ENCODE results near the gene CFC1. TPM values are rescaled to one million over a fixed set of nuclear protein-coding genes. Genes with fewer than 3 reads are reported as not detected.
"Not testable (repeated sequence)": the region's sequence is repeated elsewhere in the genome, so short reads cannot be mapped to it uniquely, and the experiment has no call there.

The CFC1 gene
- total RNA-seq, 1 experiment from 2014 or later: not detected

- H3K36me3 ChIP-seq (ENCODE audit: control insufficient read depth, insufficient read depth, low read length); BruUV-seq (replicated peaks); CTCF ChIA-PET; intact Hi-C loops (cut with micrococcal nuclease; ENCODE audit: unreplicated experiment); ATAC-seq; H3K4me1 ChIP-seq (ENCODE audit: control insufficient read depth, insufficient read depth, low read length); H3K27ac ChIP-seq (ENCODE audit: low read length); H3K4me3 ChIP-seq (ENCODE audit: low read depth in 2 of 2, low read length in 2 of 2); H3K9me3 ChIP-seq (ENCODE audit: control insufficient read depth, insufficient read depth, low read depth, low read length); H3K27me3 ChIP-seq (ENCODE audit: control insufficient read depth, insufficient read depth, low read length); DNase-seq (ENCODE audit: low read depth, low spot score); POLR2A ChIA-PET; in situ Hi-C loops (cut with HindIII; ENCODE audit: low pct_unique_long_range_greater_than_20kb, low sequenced_read_pairs): not testable (repeated sequence)
These were observed 17.9 kb downstream of the CFC1 start for GRCh38 chr2:130581491-130581890.

GRCh38 chr2:130579121-130579520 is 20.3 kb downstream of the CFC1 start:
- H3K4me3 ChIP-seq (ENCODE audit: low read depth in 2 of 2, low read length in 2 of 2); CTCF ChIA-PET; POLR2A ChIA-PET: not testable (repeated sequence)

GRCh38 chr2:130577559-130577958 is 21.8 kb downstream of the CFC1 start:
- H3K4me3 ChIP-seq (ENCODE audit: low read depth in 2 of 2, low read length in 2 of 2); H3K4me1 ChIP-seq (ENCODE audit: control insufficient read depth, insufficient read depth, low read length); in situ Hi-C loops (cut with HindIII; ENCODE audit: low pct_unique_long_range_greater_than_20kb, low sequenced_read_pairs); H3K27ac ChIP-seq (ENCODE audit: low read length); BruUV-seq (replicated peaks); POLR2A ChIA-PET; CTCF ChIA-PET; intact Hi-C loops (cut with micrococcal nuclease; ENCODE audit: unreplicated experiment); H3K27me3 ChIP-seq (ENCODE audit: control insufficient read depth, insufficient read depth, low read length); DNase-seq (ENCODE audit: low read depth, low spot score); H3K36me3 ChIP-seq (ENCODE audit: control insufficient read depth, insufficient read depth, low read length); H3K9me3 ChIP-seq (ENCODE audit: control insufficient read depth, insufficient read depth, low read depth, low read length); ATAC-seq: not testable (repeated sequence)

More at GRCh38 chr2:130579121-130579520, 20.3 kb downstream of the CFC1 start:
- H3K4me1 ChIP-seq (ENCODE audit: control insufficient read depth, insufficient read depth, low read length); H3K27ac ChIP-seq (ENCODE audit: low read length); H3K9me3 ChIP-seq (ENCODE audit: control insufficient read depth, insufficient read depth, low read depth, low read length); BruUV-seq (replicated peaks); DNase-seq (ENCODE audit: low read depth, low spot score); in situ Hi-C loops (cut with HindIII; ENCODE audit: low pct_unique_long_range_greater_than_20kb, low sequenced_read_pairs); intact Hi-C loops (cut with micrococcal nuclease; ENCODE audit: unreplicated experiment); H3K36me3 ChIP-seq (ENCODE audit: control insufficient read depth, insufficient read depth, low read length); ATAC-seq; H3K27me3 ChIP-seq (ENCODE audit: control insufficient read depth, insufficient read depth, low read length): not testable (repeated sequence)

GRCh38 chr2:130576209-130576784 is 23.1 kb downstream of the CFC1 start:
- H3K9me3 ChIP-seq (ENCODE audit: control insufficient read depth, insufficient read depth, low read depth, low read length); H3K36me3 ChIP-seq (ENCODE audit: control insufficient read depth, insufficient read depth, low read length); H3K4me1 ChIP-seq (ENCODE audit: control insufficient read depth, insufficient read depth, low read length); DNase-seq (ENCODE audit: low read depth, low spot score); CTCF ChIA-PET; H3K27ac ChIP-seq (ENCODE audit: low read length); intact Hi-C loops (cut with micrococcal nuclease; ENCODE audit: unreplicated experiment); POLR2A ChIA-PET; H3K4me3 ChIP-seq (ENCODE audit: low read depth in 2 of 2, low read length in 2 of 2); ATAC-seq; in situ Hi-C loops (cut with HindIII; ENCODE audit: low pct_unique_long_range_greater_than_20kb, low sequenced_read_pairs); H3K27me3 ChIP-seq (ENCODE audit: control insufficient read depth, insufficient read depth, low read length); BruUV-seq (replicated peaks): not testable (repeated sequence)

- DNase-seq (ENCODE audit: low read depth, low spot score); H3K4me3 ChIP-seq (ENCODE audit: low read depth in 2 of 2, low read length in 2 of 2); in situ Hi-C loops (cut with HindIII; ENCODE audit: low pct_unique_long_range_greater_than_20kb, low sequenced_read_pairs); ATAC-seq; intact Hi-C loops (cut with micrococcal nuclease; ENCODE audit: unreplicated experiment); H3K9me3 ChIP-seq (ENCODE audit: control insufficient read depth, insufficient read depth, low read depth, low read length); H3K27ac ChIP-seq (ENCODE audit: low read length); BruUV-seq (replicated peaks); H3K36me3 ChIP-seq (ENCODE audit: control insufficient read depth, insufficient read depth, low read length); H3K4me1 ChIP-seq (ENCODE audit: control insufficient read depth, insufficient read depth, low read length); H3K27me3 ChIP-seq (ENCODE audit: control insufficient read depth, insufficient read depth, low read length); CTCF ChIA-PET; POLR2A ChIA-PET: not testable (repeated sequence)
These were observed 25.1 kb downstream of the CFC1 start for GRCh38 chr2:130574230-130574629.

- POLR2A ChIA-PET; ATAC-seq; BruUV-seq (replicated peaks): not testable (repeated sequence)
These were observed 27.4 kb downstream of the CFC1 start for GRCh38 chr2:130571929-130572328.

GRCh38 chr2:130566165-130566564 is 33.2 kb downstream of the CFC1 start:
- CTCF ChIA-PET; BruUV-seq (replicated peaks): not testable (repeated sequence)

More at GRCh38 chr2:130571929-130572328, 27.4 kb downstream of the CFC1 start:
- H3K36me3 ChIP-seq (ENCODE audit: control insufficient read depth, insufficient read depth, low read length); H3K27me3 ChIP-seq (ENCODE audit: control insufficient read depth, insufficient read depth, low read length); intact Hi-C loops (cut with micrococcal nuclease; ENCODE audit: unreplicated experiment); CTCF ChIA-PET; DNase-seq (ENCODE audit: low read depth, low spot score); H3K4me1 ChIP-seq (ENCODE audit: control insufficient read depth, insufficient read depth, low read length); in situ Hi-C loops (cut with HindIII; ENCODE audit: low pct_unique_long_range_greater_than_20kb, low sequenced_read_pairs); H3K27ac ChIP-seq (ENCODE audit: low read length); H3K4me3 ChIP-seq (ENCODE audit: low read depth in 2 of 2, low read length in 2 of 2); H3K9me3 ChIP-seq (ENCODE audit: control insufficient read depth, insufficient read depth, low read depth, low read length): not testable (repeated sequence)

GRCh38 chr2:130556441-130556840 is 42.9 kb downstream of the CFC1 start:
- H3K36me3 ChIP-seq (ENCODE audit: control insufficient read depth, insufficient read depth, low read length); intact Hi-C loops (cut with micrococcal nuclease; ENCODE audit: unreplicated experiment); POLR2A ChIA-PET; H3K4me3 ChIP-seq (ENCODE audit: low read depth in 2 of 2, low read length in 2 of 2); DNase-seq (ENCODE audit: low read depth, low spot score); in situ Hi-C loops (cut with HindIII; ENCODE audit: low pct_unique_long_range_greater_than_20kb, low sequenced_read_pairs); CTCF ChIA-PET; H3K4me1 ChIP-seq (ENCODE audit: control insufficient read depth, insufficient read depth, low read length); H3K9me3 ChIP-seq (ENCODE audit: control insufficient read depth, insufficient read depth, low read depth, low read length); H3K27ac ChIP-seq (ENCODE audit: low read length); ATAC-seq; H3K27me3 ChIP-seq (ENCODE audit: control insufficient read depth, insufficient read depth, low read length); BruUV-seq (replicated peaks): not testable (repeated sequence)

More at GRCh38 chr2:130566165-130566564, 33.2 kb downstream of the CFC1 start:
- H3K9me3 ChIP-seq (ENCODE audit: control insufficient read depth, insufficient read depth, low read depth, low read length); in situ Hi-C loops (cut with HindIII; ENCODE audit: low pct_unique_long_range_greater_than_20kb, low sequenced_read_pairs); intact Hi-C loops (cut with micrococcal nuclease; ENCODE audit: unreplicated experiment); ATAC-seq; H3K27me3 ChIP-seq (ENCODE audit: control insufficient read depth, insufficient read depth, low read length); POLR2A ChIA-PET; H3K36me3 ChIP-seq (ENCODE audit: control insufficient read depth, insufficient read depth, low read length); H3K4me3 ChIP-seq (ENCODE audit: low read depth in 2 of 2, low read length in 2 of 2); DNase-seq (ENCODE audit: low read depth, low spot score); H3K27ac ChIP-seq (ENCODE audit: low read length); H3K4me1 ChIP-seq (ENCODE audit: control insufficient read depth, insufficient read depth, low read length): not testable (repeated sequence)

Measured in Panc1 (cell line).